ENCODE data around the gene RNASEL. TPM values are rescaled to one million over a fixed set of nuclear protein-coding genes. Genes with fewer than 3 reads are reported as not detected.

Gene RNASEL
- total and polyA plus RNA-seq, 4 donors, result 3.7 to 14.8 (median 9.0) TPM

GRCh38 chr1:182561456-182561855 lies 27.6 kb downstream of the RNASEL start:
- H3K27ac ChIP-seq (ENCODE audit: low read depth in 1 of 2, low read length in 1 of 2), result no peak overlapping the region
- H3K27me3 ChIP-seq (ENCODE audit: control insufficient read depth in 3 of 3, insufficient read depth in 3 of 3, low read length in 2 of 3), result no peaks in the 10 kb centered on the region
- ATAC-seq (ENCODE audit: insufficient read depth, low FRiP score) (no peak), DNase-seq (no peak)
- no peak overlapping the region for H3K4me3 ChIP-seq
- H3K9ac ChIP-seq (ENCODE audit: insufficient read depth in 1 of 2, low read length in 2 of 2), result no peak overlapping the region
- WGBS, 2 donors, result 60 to 72% methylated on average over 4 of the region's 4 CpGs
- no peaks in the 10 kb centered on the region for H3K4me1 ChIP-seq (ENCODE audit: control insufficient read depth in 5 of 5, insufficient read depth in 5 of 5, low read length in 5 of 5)
- TF ChIP-seq CTCF (IDR thresholded peaks at IDR 0.05; ENCODE audit: control extremely low read depth, extremely low read depth), result no peak
- no peaks in the 10 kb centered on the region for H3K36me3 ChIP-seq (ENCODE audit: control insufficient read depth in 4 of 4, insufficient read depth in 4 of 4, low read length in 4 of 4)
- peaks cover 0 to 3% (median 1%) of the 10 kb centered on the region in 4 donors for H3K9me3 ChIP-seq (ENCODE audit: control insufficient read depth in 4 of 4, insufficient read depth in 3 of 4, low read length in 3 of 4)

- 75 to 82% methylated on average over 7 of the region's 7 CpGs for WGBS, 2 donors
- H3K27ac ChIP-seq (ENCODE audit: low read depth in 1 of 2, low read length in 1 of 2), result no peak overlapping the region
- H3K9ac ChIP-seq (ENCODE audit: insufficient read depth in 1 of 2, low read length in 2 of 2), result no peak overlapping the region
- no peak for DNase-seq
- no peak for TF ChIP-seq CTCF (IDR thresholded peaks at IDR 0.05; ENCODE audit: control extremely low read depth, extremely low read depth)
- H3K36me3 ChIP-seq (ENCODE audit: control insufficient read depth in 4 of 4, insufficient read depth in 4 of 4, low read length in 4 of 4), result no peaks in the 10 kb centered on the region
- ATAC-seq (ENCODE audit: insufficient read depth, low FRiP score), result no peak
- H3K9me3 ChIP-seq (ENCODE audit: control insufficient read depth in 4 of 4, insufficient read depth in 3 of 4, low read length in 3 of 4), result peaks cover 0 to 3% (median under 1%) of the 10 kb centered on the region in 4 donors
- H3K4me1 ChIP-seq (ENCODE audit: control insufficient read depth in 5 of 5, insufficient read depth in 5 of 5, low read length in 5 of 5), result no peaks in the 10 kb centered on the region
- no peak overlapping the region for H3K4me3 ChIP-seq
- no peaks in the 10 kb centered on the region for H3K27me3 ChIP-seq (ENCODE audit: control insufficient read depth in 3 of 3, insufficient read depth in 3 of 3, low read length in 2 of 3)
These were observed 28.6 kb downstream of the RNASEL start for GRCh38 chr1:182560392-182560984.

- H3K27me3 ChIP-seq (ENCODE audit: control insufficient read depth in 3 of 3, insufficient read depth in 3 of 3, low read length in 2 of 3), result no peaks in the 10 kb centered on the region
- H3K36me3 ChIP-seq (ENCODE audit: control insufficient read depth in 4 of 4, insufficient read depth in 4 of 4, low read length in 4 of 4), result no peaks in the 10 kb centered on the region
- H3K9me3 ChIP-seq (ENCODE audit: control insufficient read depth in 4 of 4, insufficient read depth in 3 of 4, low read length in 3 of 4), result peaks cover 0 to 9% (median 0%) of the 10 kb centered on the region in 4 donors
- ATAC-seq (ENCODE audit: insufficient read depth, low FRiP score), result no peak
- TF ChIP-seq CTCF (IDR thresholded peaks at IDR 0.05; ENCODE audit: control extremely low read depth, extremely low read depth), result no peak
- no peak overlapping the region for H3K4me3 ChIP-seq
- no peak overlapping the region for H3K27ac ChIP-seq (ENCODE audit: low read depth in 1 of 2, low read length in 1 of 2)
- no peak for DNase-seq
- no peak overlapping the region for H3K9ac ChIP-seq (ENCODE audit: insufficient read depth in 1 of 2, low read length in 2 of 2)
- no peaks in the 10 kb centered on the region for H3K4me1 ChIP-seq (ENCODE audit: control insufficient read depth in 5 of 5, insufficient read depth in 5 of 5, low read length in 5 of 5)
These were observed 32.8 kb downstream of the RNASEL start for GRCh38 chr1:182556279-182556678.

- TF ChIP-seq CTCF (IDR thresholded peaks at IDR 0.05; ENCODE audit: control extremely low read depth, extremely low read depth), result no peak
- no peak for DNase-seq
- 84 to 89% methylated on average over 1 of the region's 1 CpG for WGBS, 2 donors
These were observed 33.6 kb downstream of the RNASEL start for GRCh38 chr1:182555493-182555892.

More at GRCh38 chr1:182555493-182555892, 33.6 kb downstream of the RNASEL start:
- Histone ChIP-seq H3K27me3 (ENCODE audit: control insufficient read depth in 3 of 3, insufficient read depth in 3 of 3, low read length in 2 of 3) (no peaks in the 10 kb centered on the region), H3K4me3 (no peak overlapping the region), H3K4me1 (ENCODE audit: control insufficient read depth in 5 of 5, insufficient read depth in 5 of 5, low read length in 5 of 5) (no peaks in the 10 kb centered on the region), H3K36me3 (ENCODE audit: control insufficient read depth in 4 of 4, insufficient read depth in 4 of 4, low read length in 4 of 4) (no peaks in the 10 kb centered on the region), H3K27ac (ENCODE audit: low read depth in 1 of 2, low read length in 1 of 2) (no peak overlapping the region), H3K9ac (ENCODE audit: insufficient read depth in 1 of 2, low read length in 2 of 2) (no peak overlapping the region), H3K9me3 (ENCODE audit: control insufficient read depth in 4 of 4, insufficient read depth in 3 of 4, low read length in 3 of 4) (peaks cover 0 to 9% (median 0%) of the 10 kb centered on the region in 4 donors)
- no peak for ATAC-seq (ENCODE audit: insufficient read depth, low FRiP score)

Measured in lung (tissue), 12 donors.